Transverse colon (tissue), 4 donors: ENCODE results near the gene NOL9. TPM values are rescaled to one million over a fixed set of nuclear protein-coding genes. Genes with fewer than 3 reads are reported as not detected.

Experiments used
- DNase-seq: peaks from one replicate; pipeline ENCODE4 v3.0.0-alpha.2; 2019
- H3K27ac ChIP-seq, 4 donors: fragments of 200-600 bp; sonication (generic); 2 replicates each; pipeline ENCODE4 v1.5.1; 2016 to 2018; ENCODE audit warnings: inconsistent platforms in 4 of 4
- H3K27me3 ChIP-seq: fragments of 200-600 bp; sonication (generic); 2 replicates; pipeline ENCODE4 v1.5.1; 2017; ENCODE audit warnings: inconsistent platforms
- H3K36me3 ChIP-seq, 4 donors: fragments of 200-600 bp; sonication (generic); 2 replicates each; pipeline ENCODE4 v1.5.1; 2017 to 2019; ENCODE audit warnings: inconsistent platforms in 4 of 4
- H3K4me1 ChIP-seq, 4 donors: fragments of 200-600 bp; sonication (generic); 2 replicates each; pipeline ENCODE4 v1.5.1; 2017 to 2020; ENCODE audit warnings: inconsistent platforms in 4 of 4
- H3K4me3 ChIP-seq, 4 donors: fragments of 200-600 bp; sonication (generic); 1 replicate in 1 of 4; 2 replicates in 3 of 4; pipeline versions ENCODE4 v1.5.1 to v1.6.1; 2017 to 2019; ENCODE audit warnings: inconsistent platforms in 4 of 4
- H3K9me3 ChIP-seq, 2 donors: fragments of 200-600 bp; sonication (generic); 2 replicates each; pipeline ENCODE4 v1.5.1; 2017 to 2019; ENCODE audit warnings: inconsistent platforms in 2 of 2
- CTCF ChIP-seq, 5 experiments: fragments of 200-600 bp in 3 of 5; fragments of 450-650 bp in 2 of 5; sonication (generic) in 3 of 5; IDR thresholded peaks; 1 replicate in 2 of 5; 2 replicates in 3 of 5; pipeline ENCODE4 v1.5.1; 2016 to 2017; ENCODE audit warnings: antibody characterized with exemption in 5 of 5, inconsistent platforms in 3 of 5, mild to moderate bottlenecking in 2 of 5, moderate library complexity in 1 of 5
- EP300 ChIP-seq: sonication (generic); formaldehyde crosslinking; IDR thresholded peaks from one replicate; pipeline ENCODE4 v1.6.1; 2017; ENCODE audit warnings: antibody characterized with exemption, low read depth
- POLR2A ChIP-seq: fragments of 450-650 bp; IDR thresholded peaks from one replicate; pipeline ENCODE4 v1.6.1; 2016; ENCODE audit warnings: antibody characterized with exemption, mild to moderate bottlenecking, moderate library complexity
- POLR2AphosphoS5 ChIP-seq, 3 donors: sonication (generic); formaldehyde crosslinking; IDR thresholded peaks; one replicate each; pipeline ENCODE4 v1.6.1; 2016; ENCODE audit warnings: antibody characterized with exemption in 3 of 3
- WGBS, 2 donors: methylation state at CpG; one replicate each; pipeline ENCODE4 v1.1.5; 2018; ENCODE audit warnings: low coverage in 1 of 2; 5-methylcytosine and 5-hydroxymethylcytosine counted together
- in situ Hi-C, 4 donors: fragments of 200-750 bp; cut with MboI; loops; one replicate each; pipeline versions ENCODE4 v1.15.0 to v1.15.1; 2017; ENCODE audit warnings: low sequenced_read_pairs in 3 of 4, low pct_ligation_motif_present in 1 of 4, low pct_unique_long_range_greater_than_20kb in 1 of 4
- intact Hi-C: fragments of 100-400 bp; cut with DNase I; formaldehyde crosslinking; loops from one replicate; pipeline ENCODE4 v1.15.1; 2023; ENCODE audit warnings: low total_unique reads
- total RNA-seq, 4 donors: library from RNA; depleted of rRNA; stranded (reverse); fragments of >200 nt; gene quantifications; one replicate each; pipeline ENCODE4 v1.1.0, GENCODE V29; 2016

The NOL9 gene
- total RNA-seq, 4 donors from 2014 or later = 8.0 to 30.0 (median 13.8) TPM

GRCh38 chr1:6505367-6506209 is 48.7 kb downstream of the NOL9 start:
- TF ChIP-seq POLR2A (no peak), POLR2AphosphoS5 (IDR thresholded peaks at IDR 0.05) (no peak), EP300 (no peak), CTCF (IDR thresholded peaks at IDR 0.05) (no peak)
- Histone ChIP-seq H3K27me3 (peaks cover 5% of the 10 kb centered on the region), H3K9me3 (no peaks in the 10 kb centered on the region), H3K27ac (no peak overlapping the region), H3K4me3 (no peak overlapping the region), H3K36me3 (no peaks in the 10 kb centered on the region), H3K4me1 (peaks cover 0 to 10% (median 8%) of the 10 kb centered on the region in 4 donors)
- intact Hi-C loops (no loop called here), in situ Hi-C loops (no loop called here)
- 83% methylated on average over 27 of the region's 31 CpGs; no CpG with 5 or more reads in 1 of the 2 donors for WGBS, 2 donors
- no peak for DNase-seq

- intact Hi-C loops = no loop called here
- DNase-seq = no peak
- Histone ChIP-seq H3K27me3 (peaks cover 5% of the 10 kb centered on the region), H3K27ac (no peak overlapping the region), H3K4me3 (no peak overlapping the region), H3K36me3 (no peaks in the 10 kb centered on the region), H3K9me3 (no peaks in the 10 kb centered on the region), H3K4me1 (peaks cover 0 to 10% (median 8%) of the 10 kb centered on the region in 4 donors)
- no peak for TF ChIP-seq CTCF (IDR thresholded peaks at IDR 0.05)
- 91% methylated on average over 15 of the region's 15 CpGs; no CpG with 5 or more reads in 1 of the 2 donors for WGBS, 2 donors
- in situ Hi-C loops = no loop called here
These were observed 49.4 kb downstream of the NOL9 start for GRCh38 chr1:6504887-6505286.

GRCh38 chr1:6503884-6504602 is 50.3 kb downstream of the NOL9 start:
- intact Hi-C loops = no loop called here
- 84 to 90% methylated on average over 2 to 20 of the region's 20 CpGs for WGBS, 2 donors
- Histone ChIP-seq H3K9me3 (no peaks in the 10 kb centered on the region), H3K27ac (no peak overlapping the region), H3K36me3 (no peaks in the 10 kb centered on the region), H3K4me3 (no peak overlapping the region), H3K4me1 (peaks cover 0 to 10% (median 8%) of the 10 kb centered on the region in 4 donors), H3K27me3 (peaks cover 5% of the 10 kb centered on the region)
- in situ Hi-C loops = no loop called here
- no peak for DNase-seq
- TF ChIP-seq POLR2AphosphoS5 (IDR thresholded peaks at IDR 0.05) = no peak

GRCh38 chr1:6502000-6502891 is 52.1 kb downstream of the NOL9 start:
- in situ Hi-C loops = no loop called here
- Histone ChIP-seq H3K27ac (peak overlapping the region in 1 of 4 donors; percentile 41), H3K9me3 (no peaks in the 10 kb centered on the region), H3K4me3 (no peak overlapping the region), H3K4me1 (peaks cover 8 to 18% (median 14%) of the 10 kb centered on the region in 4 donors), H3K36me3 (no peaks in the 10 kb centered on the region), H3K27me3 (peaks cover 17% of the 10 kb centered on the region)
- intact Hi-C loops = no loop called here
- no peak for DNase-seq
- 66% methylated on average over 29 of the region's 31 CpGs; no CpG with 5 or more reads in 1 of the 2 donors for WGBS, 2 donors
- TF ChIP-seq POLR2AphosphoS5 (IDR thresholded peaks at IDR 0.05) (no peak), EP300 (no peak), CTCF (IDR thresholded peaks at IDR 0.05) (no peak), POLR2A (no peak)
